SH-SY5Y (cell line): Measurements from ENCODE around the gene ANKRD63.

Experiments used
- GATA2 ChIP-seq: IDR thresholded peaks from 2 replicates; pipeline ENCODE4 v1.6.1; 2011; ENCODE audit warnings: mild to moderate bottlenecking, low read depth, low read length
- GATA3 ChIP-seq: IDR thresholded peaks from 2 replicates; pipeline ENCODE4 v1.6.1; 2011; ENCODE audit warnings: low read depth, mild to moderate bottlenecking, low read length, moderate library complexity

- no peak for TF ChIP-seq GATA2
- TF ChIP-seq GATA3, result no peak
Measured at GRCh38 chr15:40302288-40302886, 19.5 kb upstream of the ANKRD63 start.
